H9 (cell line): ENCODE data around the gene SMARCC1. TPM values are rescaled to one million over a fixed set of nuclear protein-coding genes. Genes with fewer than 3 reads are reported as not detected.

ENCODE experiments used
- DNase-seq: peaks from one replicate; pipeline ENCODE4 v3.0.0-alpha.2; 2017
- H2AFZ ChIP-seq: one replicate; pipeline ENCODE4 v1.6.1; 2013; ENCODE audit warnings: mild to moderate bottlenecking, low read length, control low read depth, moderate library complexity
- H2AK5ac ChIP-seq: 2 replicates; pipeline ENCODE4 v1.6.1; 2013; ENCODE audit warnings: low read length, control low read depth, mixed read lengths; ENCODE audit not compliant: insufficient read length
- H2BK120ac ChIP-seq: one replicate; pipeline ENCODE4 v1.6.1; 2013; ENCODE audit warnings: low read depth, mild to moderate bottlenecking, low read length, control low read depth, inconsistent platforms; ENCODE audit not compliant: poor library complexity, severe bottlenecking
- H2BK12ac ChIP-seq: 2 replicates; pipeline ENCODE4 v1.6.1; 2013; ENCODE audit warnings: low read length, control low read depth, mixed read lengths, low read depth; ENCODE audit not compliant: insufficient read length
- H2BK15ac ChIP-seq: 2 replicates; pipeline ENCODE4 v1.6.1; 2013; ENCODE audit warnings: low read depth, low read length, control low read depth
- H2BK20ac ChIP-seq: one replicate; pipeline ENCODE4 v1.6.1; 2013; ENCODE audit warnings: low read depth, mild to moderate bottlenecking, low read length, control low read depth, inconsistent platforms; ENCODE audit not compliant: poor library complexity, severe bottlenecking
- H2BK5ac ChIP-seq: 2 replicates; pipeline ENCODE4 v1.6.1; 2013; ENCODE audit warnings: low read length, control low read depth, mixed read lengths; ENCODE audit not compliant: insufficient read length
- H3K14ac ChIP-seq: 2 replicates; pipeline ENCODE4 v1.6.1; 2013; ENCODE audit warnings: low read length, control low read depth; ENCODE audit not compliant: insufficient read depth
- H3K18ac ChIP-seq: 2 replicates; pipeline ENCODE4 v1.6.1; 2013; ENCODE audit warnings: low read depth, mild to moderate bottlenecking, mixed read lengths, low read length, control low read depth; ENCODE audit not compliant: insufficient read length
- H3K23ac ChIP-seq: 2 replicates; pipeline ENCODE4 v1.6.1; 2013; ENCODE audit warnings: low read length, control low read depth, mixed read lengths, low read depth; ENCODE audit not compliant: insufficient read length
- H3K23me2 ChIP-seq: 2 replicates; pipeline ENCODE4 v1.6.1; 2013; ENCODE audit warnings: low read depth, mild to moderate bottlenecking, mixed read lengths, low read length, control low read depth; ENCODE audit not compliant: insufficient read length, poor library complexity, severe bottlenecking
- H3K27ac ChIP-seq: 2 replicates; pipeline ENCODE4 v1.5.1; 2013; ENCODE audit warnings: low read length, control low read depth, mixed read lengths, low read depth; ENCODE audit not compliant: insufficient read length
- H3K27me3 ChIP-seq: 2 replicates; pipeline ENCODE4 v1.6.1; 2013; ENCODE audit warnings: low read length, control low read depth, inconsistent platforms; ENCODE audit not compliant: insufficient read depth
- H3K4ac ChIP-seq: 2 replicates; pipeline ENCODE4 v1.6.1; 2013; ENCODE audit warnings: low read depth, mild to moderate bottlenecking, control low read depth, inconsistent platforms, low read length, moderate library complexity
- H3K4me1 ChIP-seq: 2 replicates; pipeline ENCODE4 v1.6.1; 2013; ENCODE audit warnings: low read length, control low read depth, inconsistent platforms; ENCODE audit not compliant: insufficient read depth
- H3K4me2 ChIP-seq: 2 replicates; pipeline ENCODE4 v1.6.1; 2013; ENCODE audit warnings: low read length, control low read depth, mixed read lengths; ENCODE audit not compliant: insufficient read length, insufficient read depth
- H3K56ac ChIP-seq: 2 replicates; pipeline ENCODE4 v1.6.1; 2013; ENCODE audit warnings: low read depth, mild to moderate bottlenecking, mixed read lengths, low read length, control low read depth; ENCODE audit not compliant: insufficient read length
- H3K79me1 ChIP-seq: 2 replicates; pipeline ENCODE4 v1.6.1; 2013; ENCODE audit warnings: low read depth, mild to moderate bottlenecking, moderate library complexity, low read length, control low read depth, inconsistent platforms; ENCODE audit not compliant: insufficient read depth, poor library complexity, severe bottlenecking
- H3K79me2 ChIP-seq: 2 replicates; pipeline ENCODE4 v1.6.1; 2013; ENCODE audit warnings: low read length, control low read depth, inconsistent platforms; ENCODE audit not compliant: insufficient read depth
- H3K9ac ChIP-seq: 2 replicates; pipeline ENCODE4 v1.6.1; 2013; ENCODE audit warnings: low read length, control low read depth, mixed read lengths; ENCODE audit not compliant: insufficient read length; ENCODE audit errors: extremely low read depth
- H3K9me3 ChIP-seq: one replicate; pipeline ENCODE4 v1.6.1; 2013; ENCODE audit warnings: low read depth, low read length, inconsistent platforms; ENCODE audit not compliant: control insufficient read depth
- H3T11ph ChIP-seq: one replicate; pipeline ENCODE4 v1.6.1; 2013; ENCODE audit warnings: mild to moderate bottlenecking, low read length, control low read depth, inconsistent platforms
- H4K20me1 ChIP-seq: one replicate; pipeline ENCODE4 v1.6.1; 2013; ENCODE audit not compliant: control insufficient read depth, insufficient read length, insufficient read depth
- H4K5ac ChIP-seq: 2 replicates; pipeline ENCODE4 v1.6.1; 2013; ENCODE audit warnings: low read depth, mild to moderate bottlenecking, mixed read lengths, low read length, control low read depth; ENCODE audit not compliant: insufficient read length
- H4K8ac ChIP-seq: replicated peaks from 2 replicates; pipeline ENCODE4 v1.6.1; 2013; ENCODE audit warnings: low read length, control low read depth, mixed read lengths, low read depth; ENCODE audit not compliant: insufficient read length
- H4K91ac ChIP-seq: 2 replicates; pipeline ENCODE4 v1.6.1; 2013; ENCODE audit warnings: low read depth, mild to moderate bottlenecking, moderate library complexity, mixed read lengths, low read length, control low read depth; ENCODE audit not compliant: insufficient read length
- H3K27ac Mint-ChIP-seq, 3 experiments: 2 replicates in 2 of 3; 3 replicates in 1 of 3; pipeline ENCODE4 v1.8.0; 2020 to 2021; ENCODE audit warnings: mixed read lengths in 3 of 3, mild to moderate bottlenecking in 1 of 3, moderate library complexity in 1 of 3
- H3K27me3 Mint-ChIP-seq: 2 replicates; pipeline ENCODE4 v1.8.0; 2021; ENCODE audit warnings: low read depth, mild to moderate bottlenecking, moderate library complexity, mixed read lengths
- H3K36me3 Mint-ChIP-seq, 3 experiments: 2 replicates in 2 of 3; 3 replicates in 1 of 3; pipeline ENCODE4 v1.8.0; 2020 to 2021; ENCODE audit warnings: low read depth in 3 of 3, mixed read lengths in 3 of 3; ENCODE audit not compliant: insufficient read depth in 1 of 3
- H3K4me1 Mint-ChIP-seq, 2 experiments: 2 replicates each; pipeline ENCODE4 v1.8.0; 2020; ENCODE audit warnings: mixed read lengths in 2 of 2
- H3K4me3 Mint-ChIP-seq, 2 experiments: 2 replicates in 1 of 2; 3 replicates in 1 of 2; pipeline ENCODE4 v1.8.0; 2020 to 2021; ENCODE audit warnings: mild to moderate bottlenecking in 2 of 2, mixed read lengths in 2 of 2, moderate library complexity in 1 of 2
- H3K9me3 Mint-ChIP-seq, 2 experiments: 2 replicates in 1 of 2; 3 replicates in 1 of 2; pipeline ENCODE4 v1.8.0; 2020; ENCODE audit warnings: mild to moderate bottlenecking in 2 of 2, mixed read lengths in 2 of 2, moderate library complexity in 1 of 2
- CTCF ChIP-seq: fragments of 200-600 bp; sonication (generic); conservative IDR thresholded peaks from 3 replicates; pipeline ENCODE4 v1.8.0; 2021; ENCODE audit warnings: antibody characterized with exemption, mild to moderate bottlenecking
- WGBS: extraction: QIAGEN DNeasy Blood & Tissue Kit; methylation state at CpG from one replicate; pipeline ENCODE4 v1.1.7; 2013; ENCODE audit warnings: missing lambda C conversion rate, low lambda C conversion rate, mixed read lengths; ENCODE audit not compliant: insufficient read length; ENCODE audit errors: extremely low coverage; 5-methylcytosine and 5-hydroxymethylcytosine counted together
- total RNA-seq: library from RNA; stranded (reverse); gene quantifications from 2 replicates; pipeline ENCODE4 v1.2.1, GENCODE V29; 2021

Gene SMARCC1
- total RNA-seq, 1 experiment from 2014 or later: 274 TPM

- Histone ChIP-seq H3T11ph (no peak overlapping the region), H3K56ac (no peak overlapping the region), H4K91ac (no peak overlapping the region), H4K20me1 (no peaks in the 10 kb centered on the region), H3K4me2 (no peak overlapping the region), H2BK120ac (no peak overlapping the region), H2BK15ac (no peak overlapping the region), H2BK12ac (no peak overlapping the region), H3K23me2 (no peaks in the 10 kb centered on the region), H4K8ac (no peak overlapping the region), H3K14ac (no peak overlapping the region), H3K79me1 (peaks cover 6% of the 10 kb centered on the region), H3K27ac (no peak overlapping the region), H3K9me3 (no peaks in the 10 kb centered on the region), H2AFZ (no peak overlapping the region), H3K4ac (no peak overlapping the region), H4K5ac (no peak overlapping the region), H3K4me1 (no peaks in the 10 kb centered on the region), H2BK20ac (no peak overlapping the region), H3K79me2 (peaks cover 37% of the 10 kb centered on the region; the same call in 1 of the 2 replicates), H3K27me3 (no peaks in the 10 kb centered on the region), H3K18ac (no peak overlapping the region), H2BK5ac (no peak overlapping the region), H3K23ac (no peak overlapping the region), H3K9ac (no peak overlapping the region), H2AK5ac (no peak overlapping the region)
- no peak overlapping the region for H3K4me3 Mint-ChIP-seq
- no CpG with 5 or more reads among the region's 4 CpGs for WGBS
- peaks cover 23 to 72% (median 65%) of the 10 kb centered on the region in 3 experiments; a peak in 6 of 7 replicates for H3K36me3 Mint-ChIP-seq
- DNase-seq: no peak
- H3K9me3 Mint-ChIP-seq: no peaks in the 10 kb centered on the region
- H3K27me3 Mint-ChIP-seq: no peaks in the 10 kb centered on the region; the same call in 1 of the 2 replicates
- no peaks in the 10 kb centered on the region for H3K4me1 Mint-ChIP-seq
- H3K27ac Mint-ChIP-seq: peak overlapping the region; percentile 66 to 82 (median 70); a peak in 3 of 7 replicates
- TF ChIP-seq CTCF: no peak
Observed at GRCh38 chr3:47766186-47766585, 15.5 kb downstream of the SMARCC1 start.
